ENCODE results near the gene LRMDA.

LRMDA gene

GRCh38 chr10:76149602-76150138 is 718.2 kb downstream of the LRMDA start:
- H3F3A ChIP-seq (ENCODE audit: low read depth), result no peaks in the 10 kb centered on the region
- H3K9ac ChIP-seq (ENCODE audit: low read depth, low read length, poor library complexity, severe bottlenecking), result no peak overlapping the region
- no peak for TF ChIP-seq EZH2phosphoT487 (IDR thresholded peaks at IDR 0.05; ENCODE audit: borderline replicate concordance)
- no peak for TF ChIP-seq CTCF (conservative IDR thresholded peaks at IDR 0.05; ENCODE audit: low read length)
- no peaks in the 10 kb centered on the region for H4K20me1 ChIP-seq (ENCODE audit: insufficient read depth, low read length, poor library complexity, severe bottlenecking)
- H3K4me2 ChIP-seq (ENCODE audit: low read depth, low read length, poor library complexity, severe bottlenecking), result no peak overlapping the region
- no peaks in the 10 kb centered on the region for H3K27me3 ChIP-seq (ENCODE audit: insufficient read depth, low read length, poor library complexity, severe bottlenecking)
- peaks cover 6% of the 10 kb centered on the region; the same call in 1 of the 2 replicates for H3K9me3 ChIP-seq (ENCODE audit: insufficient read depth, low read depth, low read length)
- H3K79me2 ChIP-seq (ENCODE audit: insufficient read depth, low read length), result no peaks in the 10 kb centered on the region
- H3K4me1 ChIP-seq (ENCODE audit: insufficient read depth, low read length, poor library complexity, severe bottlenecking), result no peaks in the 10 kb centered on the region
- H3K4me3 ChIP-seq (ENCODE audit: low read length, poor library complexity, severe bottlenecking), result no peak overlapping the region
- no peaks in the 10 kb centered on the region for H3K9me2 ChIP-seq (replicated peaks; ENCODE audit: low read depth, low read length)
- H2AFZ ChIP-seq (ENCODE audit: low read length), result no peak overlapping the region
- no peaks in the 10 kb centered on the region for H3K36me3 ChIP-seq (ENCODE audit: insufficient read depth, low read length)

DNA sequence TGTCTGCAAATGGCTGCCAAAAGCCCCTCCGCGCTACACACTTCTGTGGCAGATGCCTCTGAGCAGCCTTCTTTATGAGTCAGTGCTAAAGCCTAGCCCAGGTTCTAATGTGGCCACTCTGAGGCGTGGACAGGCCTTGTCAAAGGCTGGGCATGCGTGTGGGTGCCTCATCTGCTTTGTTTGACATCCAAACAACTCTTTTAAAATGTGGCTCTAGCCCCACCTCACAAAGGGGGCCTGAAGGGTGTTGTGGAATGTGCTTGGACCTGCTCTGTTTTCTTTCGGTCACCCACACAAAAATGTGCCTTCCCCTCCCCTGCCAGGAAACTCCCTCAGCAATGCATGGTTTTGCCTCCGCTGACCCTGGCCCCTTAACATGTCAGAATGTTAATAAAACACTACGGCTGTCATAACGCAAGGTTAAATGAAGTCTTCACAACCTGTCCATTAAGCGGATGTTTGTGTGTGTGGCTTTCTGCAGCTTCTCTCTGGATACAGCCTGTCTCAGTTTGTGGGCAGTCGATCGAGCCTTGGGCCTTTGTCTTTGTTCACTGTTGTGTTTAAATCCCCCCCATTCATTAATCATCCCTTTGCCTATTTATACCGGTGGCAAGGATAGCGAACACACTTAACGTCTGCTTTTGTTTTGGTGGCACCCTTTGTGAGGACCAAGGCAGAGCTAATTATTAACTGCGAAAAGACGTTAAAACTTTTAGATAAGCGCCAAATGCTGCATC is 718.9 kb downstream of the LRMDA start:
- Histone ChIP-seq H4K20me1 (ENCODE audit: insufficient read depth, low read length, poor library complexity, severe bottlenecking) (no peaks in the 10 kb centered on the region), H3K27me3 (ENCODE audit: insufficient read depth, low read length, poor library complexity, severe bottlenecking) (no peaks in the 10 kb centered on the region), H3K79me2 (ENCODE audit: insufficient read depth, low read length) (no peaks in the 10 kb centered on the region), H3K4me3 (ENCODE audit: low read length, poor library complexity, severe bottlenecking) (no peak overlapping the region), H3K4me2 (ENCODE audit: low read depth, low read length, poor library complexity, severe bottlenecking) (no peak overlapping the region), H3K4me1 (ENCODE audit: insufficient read depth, low read length, poor library complexity, severe bottlenecking) (no peaks in the 10 kb centered on the region), H3K9me3 (ENCODE audit: insufficient read depth, low read depth, low read length) (peaks cover 6% of the 10 kb centered on the region; the same call in 1 of the 2 replicates), H3F3A (ENCODE audit: low read depth) (no peaks in the 10 kb centered on the region), H3K9ac (ENCODE audit: low read depth, low read length, poor library complexity, severe bottlenecking) (no peak overlapping the region), H3K36me3 (ENCODE audit: insufficient read depth, low read length) (no peaks in the 10 kb centered on the region), H2AFZ (ENCODE audit: low read length) (no peak overlapping the region), H3K9me2 (replicated peaks; ENCODE audit: low read depth, low read length) (no peaks in the 10 kb centered on the region)
- TF ChIP-seq EZH2phosphoT487 (IDR thresholded peaks at IDR 0.05; ENCODE audit: borderline replicate concordance), result no peak
- TF ChIP-seq CTCF (conservative IDR thresholded peaks at IDR 0.05; ENCODE audit: low read length), result no peak

DNA sequence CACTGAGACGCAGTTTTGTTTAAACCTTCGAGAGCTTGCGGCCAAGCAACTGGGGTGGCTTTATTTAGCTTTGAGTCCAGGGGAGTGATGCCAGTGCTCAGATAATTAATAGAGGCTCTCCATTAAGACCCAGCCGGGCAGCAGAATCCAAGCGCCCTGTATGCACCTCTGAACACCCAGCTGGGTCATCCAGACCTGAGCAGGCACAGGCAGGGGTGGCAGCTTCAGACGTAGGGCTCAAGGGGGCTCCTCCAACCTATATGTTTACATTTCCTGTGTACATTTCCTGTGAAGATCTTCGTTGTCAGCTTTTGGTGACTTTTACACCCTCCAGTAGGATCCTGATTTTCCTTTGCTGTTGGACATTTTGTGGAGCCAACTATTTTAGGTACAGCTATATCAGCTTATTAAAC is 719.5 kb downstream of the LRMDA start:
- H3K9me3 ChIP-seq (ENCODE audit: insufficient read depth, low read depth, low read length), result peaks cover 6% of the 10 kb centered on the region; the same call in 1 of the 2 replicates
- H3K9ac ChIP-seq (ENCODE audit: low read depth, low read length, poor library complexity, severe bottlenecking), result no peak overlapping the region
- no peaks in the 10 kb centered on the region for H3K79me2 ChIP-seq (ENCODE audit: insufficient read depth, low read length)
- no peaks in the 10 kb centered on the region for H4K20me1 ChIP-seq (ENCODE audit: insufficient read depth, low read length, poor library complexity, severe bottlenecking)
- H3K27me3 ChIP-seq (ENCODE audit: insufficient read depth, low read length, poor library complexity, severe bottlenecking), result no peaks in the 10 kb centered on the region
- no peak overlapping the region for H2AFZ ChIP-seq (ENCODE audit: low read length)
- no peaks in the 10 kb centered on the region for H3K9me2 ChIP-seq (replicated peaks; ENCODE audit: low read depth, low read length)
- H3F3A ChIP-seq (ENCODE audit: low read depth), result no peaks in the 10 kb centered on the region
- no peak overlapping the region for H3K4me2 ChIP-seq (ENCODE audit: low read depth, low read length, poor library complexity, severe bottlenecking)
- no peaks in the 10 kb centered on the region for H3K4me1 ChIP-seq (ENCODE audit: insufficient read depth, low read length, poor library complexity, severe bottlenecking)
- H3K4me3 ChIP-seq (ENCODE audit: low read length, poor library complexity, severe bottlenecking), result no peak overlapping the region
- H3K36me3 ChIP-seq (ENCODE audit: insufficient read depth, low read length), result no peaks in the 10 kb centered on the region
- TF ChIP-seq EZH2phosphoT487 (IDR thresholded peaks at IDR 0.05; ENCODE audit: borderline replicate concordance) (no peak), CTCF (conservative IDR thresholded peaks at IDR 0.05; ENCODE audit: low read length) (no peak)

Measured in Loucy (cell line).